Trophoblast cell (in vitro differentiated cells and primary cell): Measurements from ENCODE around the gene ATP6AP2.
"Not testable (repeated sequence)": the region's sequence is repeated elsewhere in the genome, so short reads cannot be mapped to it uniquely, and the experiment has no call there.

Experiments
- DNase-seq, 2 donors: peaks; one replicate each; pipeline ENCODE4 v3.0.0-alpha.2; 2016
- H2AFZ ChIP-seq: 2 replicates; pipeline ENCODE4 v1.6.1; 2013; ENCODE audit warnings: low read length, moderate library complexity, mild to moderate bottlenecking; ENCODE audit not compliant: insufficient read depth, poor library complexity
- H2AK5ac ChIP-seq: 2 replicates; pipeline ENCODE4 v1.6.1; 2013; ENCODE audit warnings: mild to moderate bottlenecking, low read length
- H2BK120ac ChIP-seq: 2 replicates; pipeline ENCODE4 v1.6.1; 2013; ENCODE audit warnings: low read length, mild to moderate bottlenecking, moderate library complexity; ENCODE audit not compliant: insufficient read depth, poor library complexity
- H2BK12ac ChIP-seq: 2 replicates; pipeline ENCODE4 v1.6.1; 2013; ENCODE audit warnings: mild to moderate bottlenecking, low read length, moderate library complexity
- H2BK5ac ChIP-seq: 2 replicates; pipeline ENCODE4 v1.6.1; 2013; ENCODE audit warnings: low read length, low read depth, moderate library complexity, mild to moderate bottlenecking; ENCODE audit not compliant: poor library complexity
- H3K14ac ChIP-seq: 2 replicates; pipeline ENCODE4 v1.6.1; 2013; ENCODE audit warnings: mild to moderate bottlenecking, low read length
- H3K18ac ChIP-seq: 2 replicates; pipeline ENCODE4 v1.6.1; 2013; ENCODE audit warnings: mild to moderate bottlenecking, low read length
- H3K23ac ChIP-seq: 2 replicates; pipeline ENCODE4 v1.6.1; 2013; ENCODE audit warnings: low read length
- H3K27ac ChIP-seq: 2 replicates; pipeline ENCODE4 v1.5.1; 2013; ENCODE audit warnings: low read depth, mild to moderate bottlenecking, inconsistent platforms, low read length, moderate library complexity
- H3K27me3 ChIP-seq: 2 replicates; pipeline ENCODE4 v1.6.1; 2013; ENCODE audit warnings: inconsistent platforms, mild to moderate bottlenecking, low read length, moderate library complexity; ENCODE audit not compliant: insufficient read depth
- H3K36me3 ChIP-seq, 2 experiments: 1 replicate in 1 of 2; 2 replicates in 1 of 2; pipeline ENCODE4 v1.6.1; 2013; ENCODE audit warnings: low read length in 2 of 2, mild to moderate bottlenecking in 2 of 2, moderate library complexity in 1 of 2; ENCODE audit not compliant: insufficient read depth in 2 of 2, control insufficient read depth in 1 of 2
- H3K4ac ChIP-seq: 2 replicates; pipeline ENCODE4 v1.6.1; 2013; ENCODE audit warnings: low read depth, mild to moderate bottlenecking, low read length, moderate library complexity
- H3K4me1 ChIP-seq, 2 experiments: 1 replicate in 1 of 2; 2 replicates in 1 of 2; pipeline ENCODE4 v1.6.1; 2013; ENCODE audit warnings: low read length in 2 of 2, mild to moderate bottlenecking in 2 of 2, moderate library complexity in 1 of 2; ENCODE audit not compliant: insufficient read depth in 2 of 2, control insufficient read depth in 1 of 2
- H3K4me2 ChIP-seq: 2 replicates; pipeline ENCODE4 v1.6.1; 2013; ENCODE audit warnings: inconsistent platforms, mild to moderate bottlenecking, low read length, moderate library complexity
- H3K4me3 ChIP-seq: 2 replicates; pipeline ENCODE4 v1.5.1; 2013; ENCODE audit warnings: mild to moderate bottlenecking, low read depth, low read length, inconsistent platforms
- H3K79me1 ChIP-seq: one replicate; pipeline ENCODE4 v1.6.1; 2013; ENCODE audit warnings: low read length
- H3K79me2 ChIP-seq: 2 replicates; pipeline ENCODE4 v1.6.1; 2013; ENCODE audit warnings: low read length, mild to moderate bottlenecking; ENCODE audit not compliant: control insufficient read depth, insufficient read depth, poor library complexity
- H3K9ac ChIP-seq: 2 replicates; pipeline ENCODE4 v1.6.1; 2013; ENCODE audit warnings: mild to moderate bottlenecking, low read length
- H3K9me3 ChIP-seq: 2 replicates; pipeline ENCODE4 v1.6.1; 2013; ENCODE audit warnings: low read depth, mild to moderate bottlenecking, control low read depth, inconsistent platforms, low read length; ENCODE audit not compliant: insufficient read depth
- H4K12ac ChIP-seq: 2 replicates; pipeline ENCODE4 v1.6.1; 2013; ENCODE audit warnings: low read depth, mild to moderate bottlenecking, low read length, moderate library complexity
- H4K8ac ChIP-seq: 2 replicates; pipeline ENCODE4 v1.6.1; 2013; ENCODE audit warnings: low read depth, mild to moderate bottlenecking, low read length, moderate library complexity
- H4K91ac ChIP-seq: one replicate; pipeline ENCODE4 v1.6.1; 2013; ENCODE audit warnings: low read depth, mild to moderate bottlenecking, low read length, moderate library complexity
- WGBS: extraction: QIAGEN DNeasy Blood & Tissue Kit; methylation state at CpG from one replicate; pipeline ENCODE4 v1.1.7; 2013; ENCODE audit warnings: missing lambda C conversion rate; ENCODE audit not compliant: insufficient read length, insufficient coverage; ENCODE audit errors: extremely low coverage; 5-methylcytosine and 5-hydroxymethylcytosine counted together

Gene ATP6AP2

DNA sequence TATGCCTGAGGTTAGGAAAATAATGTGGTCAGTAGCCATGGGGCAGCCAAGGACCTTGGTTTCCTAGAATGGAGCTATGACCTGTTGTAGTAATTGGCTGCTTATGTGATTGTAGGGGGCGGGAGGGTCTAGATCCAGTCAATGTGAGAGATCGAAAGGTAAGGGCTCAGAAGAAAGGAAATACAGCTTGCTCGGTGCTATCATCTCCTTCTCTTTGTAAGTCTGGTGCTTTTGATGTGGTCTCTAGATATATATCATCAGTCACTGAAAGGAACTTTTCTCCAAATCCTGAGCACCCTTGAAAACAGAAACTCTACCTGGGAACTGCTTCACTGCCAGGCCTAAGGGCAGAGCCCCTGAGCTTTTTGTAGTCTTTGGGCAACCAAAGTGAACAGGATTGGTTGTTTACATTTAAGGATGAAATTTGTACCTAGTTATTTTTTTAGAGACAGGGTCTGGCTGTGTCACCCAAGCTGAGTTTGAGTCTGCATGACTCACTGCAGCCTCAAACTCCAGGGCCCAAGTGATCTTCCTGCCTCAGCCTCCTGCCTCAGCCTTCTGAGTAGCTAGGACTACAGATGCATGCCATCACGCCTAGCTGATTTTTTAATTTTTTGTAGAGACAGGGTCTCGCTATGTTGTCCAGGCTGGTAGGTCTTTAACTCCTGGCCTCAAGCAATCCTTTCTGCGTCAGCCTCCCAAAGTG, 9.0 kb downstream of the ATP6AP2 start:
- H2BK5ac ChIP-seq, H3K14ac ChIP-seq, H3K79me1 ChIP-seq, H3K27ac ChIP-seq, H3K18ac ChIP-seq, DNase-seq, H3K36me3 ChIP-seq, H3K23ac ChIP-seq, H3K4me3 ChIP-seq, H3K27me3 ChIP-seq, H3K4me1 ChIP-seq, H4K91ac ChIP-seq, H3K4ac ChIP-seq, H3K79me2 ChIP-seq, H2BK12ac ChIP-seq, H4K8ac ChIP-seq, H4K12ac ChIP-seq, H2AFZ ChIP-seq, H3K9me3 ChIP-seq, H3K9ac ChIP-seq, H2BK120ac ChIP-seq, H3K4me2 ChIP-seq, H2AK5ac ChIP-seq: not testable (repeated sequence)
- no CpG with 5 or more reads among the region's 6 CpGs for WGBS

DNA sequence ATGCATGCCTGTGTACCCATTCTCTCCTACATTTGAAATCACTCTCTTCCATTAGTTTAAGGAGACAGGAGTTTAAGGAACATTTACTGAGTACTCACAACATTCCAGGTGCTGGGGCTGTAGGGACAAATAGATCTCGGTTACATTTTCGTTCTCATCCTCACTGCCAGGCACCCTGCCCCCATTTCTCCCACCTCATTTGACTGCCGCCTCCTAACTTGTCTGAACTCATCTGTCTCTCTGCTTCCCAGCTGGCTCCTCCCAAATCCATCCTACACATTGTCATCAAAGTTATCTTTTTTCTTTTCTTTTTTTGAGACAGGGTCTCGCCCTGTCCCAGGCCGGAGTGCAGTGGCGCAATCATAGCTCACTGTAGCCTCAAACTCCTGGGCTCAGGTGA, 22.7 kb downstream of the ATP6AP2 start:
- Histone ChIP-seq H3K79me2 (no peaks in the 10 kb centered on the region), H3K18ac (no peak overlapping the region), H3K79me1 (no peaks in the 10 kb centered on the region), H3K9ac (no peak overlapping the region), H2BK12ac (no peak overlapping the region), H2AFZ (no peak overlapping the region), H3K4ac (no peak overlapping the region), H3K4me2 (no peak overlapping the region), H3K27ac (no peak overlapping the region), H2BK120ac (no peak overlapping the region), H3K36me3 (peaks cover 2 to 8% of the 10 kb centered on the region in 2 experiments), H2AK5ac (no peak overlapping the region), H3K23ac (no peak overlapping the region), H4K8ac (no peak overlapping the region), H3K9me3 (no peaks in the 10 kb centered on the region), H4K91ac (no peak overlapping the region), H3K4me3 (no peak overlapping the region), H2BK5ac (no peak overlapping the region), H4K12ac (no peak overlapping the region), H3K14ac (no peak overlapping the region), H3K27me3 (no peaks in the 10 kb centered on the region), H3K4me1 (no peaks in the 10 kb centered on the region)
- no peak for DNase-seq
- no CpG with 5 or more reads among the region's 6 CpGs for WGBS

DNA sequence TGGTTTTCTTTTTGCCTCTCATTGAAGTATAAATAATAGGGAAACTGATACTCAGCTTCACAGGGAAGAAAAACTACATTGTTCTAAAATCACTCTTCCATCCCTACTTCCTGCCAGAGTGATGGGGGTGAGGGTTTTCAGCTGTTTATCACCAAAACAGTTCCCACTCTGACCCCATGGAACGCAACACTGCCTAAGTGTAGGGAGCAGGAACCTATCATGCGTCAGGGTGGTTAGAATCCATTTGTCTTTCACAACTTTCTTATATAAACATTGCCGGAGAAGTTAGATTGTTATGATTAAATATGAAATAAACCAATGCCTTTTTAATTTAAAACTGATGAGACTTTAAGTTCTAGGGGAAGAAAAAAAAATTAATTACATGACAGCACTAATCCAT, 26.6 kb downstream of the ATP6AP2 start:
- WGBS, result no CpG with 5 or more reads among the region's 3 CpGs
- no peaks in the 10 kb centered on the region for H3K27me3 ChIP-seq
- DNase-seq, result no peak

DNA sequence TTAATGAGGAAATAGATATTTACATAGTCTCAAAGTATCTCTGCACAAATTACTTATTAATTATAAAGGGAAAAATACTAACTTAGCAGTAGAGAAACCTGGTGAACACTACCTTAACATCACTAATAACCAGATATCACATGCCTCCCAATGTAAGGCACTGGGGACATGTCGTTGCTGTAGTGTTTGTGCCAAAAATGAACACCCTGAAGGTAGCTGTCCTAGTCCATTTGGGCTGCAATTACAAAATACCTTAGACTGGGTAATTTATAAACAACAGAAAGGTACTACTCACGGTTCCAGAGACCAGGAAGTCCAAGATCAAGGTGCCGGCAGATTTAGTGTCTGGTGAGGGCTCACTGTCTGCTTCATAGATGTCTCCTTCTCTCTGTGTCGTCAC, 31.7 kb downstream of the ATP6AP2 start:
- H4K91ac ChIP-seq, result no peak overlapping the region
- H2BK12ac ChIP-seq, result no peak overlapping the region
- H4K8ac ChIP-seq, result no peak overlapping the region
- no CpG with 5 or more reads among the region's 4 CpGs for WGBS
- no peak overlapping the region for H3K4ac ChIP-seq
- no peaks in the 10 kb centered on the region for H3K79me1 ChIP-seq
- no peak overlapping the region for H3K18ac ChIP-seq
- no peak overlapping the region for H3K9ac ChIP-seq
- H4K12ac ChIP-seq, result no peak overlapping the region
- H3K9me3 ChIP-seq, result no peaks in the 10 kb centered on the region
- H2BK120ac ChIP-seq, result no peak overlapping the region
- no peak overlapping the region for H3K4me2 ChIP-seq
- no peaks in the 10 kb centered on the region for H3K27me3 ChIP-seq
- H3K4me3 ChIP-seq, result no peak overlapping the region
- H3K36me3 ChIP-seq, result no peaks in the 10 kb centered on the region
- H2AFZ ChIP-seq, result no peak overlapping the region
- no peak overlapping the region for H2AK5ac ChIP-seq
- no peak for DNase-seq
- no peak overlapping the region for H3K27ac ChIP-seq
- no peak overlapping the region for H3K23ac ChIP-seq
- no peak overlapping the region for H3K14ac ChIP-seq
- no peaks in the 10 kb centered on the region for H3K4me1 ChIP-seq
- no peaks in the 10 kb centered on the region for H3K79me2 ChIP-seq
- no peak overlapping the region for H2BK5ac ChIP-seq

More for the DNA sequence above, 26.6 kb downstream of the ATP6AP2 start:
- Histone ChIP-seq H3K27ac (no peak overlapping the region), H3K4me3 (no peak overlapping the region), H2BK5ac (no peak overlapping the region), H3K4me2 (no peak overlapping the region), H3K4ac (no peak overlapping the region), H3K4me1 (no peaks in the 10 kb centered on the region), H3K23ac (no peak overlapping the region), H2BK12ac (no peak overlapping the region), H3K36me3 (peaks cover 2% of the 10 kb centered on the region in 2 experiments), H2AFZ (no peak overlapping the region), H2BK120ac (no peak overlapping the region), H3K9me3 (no peaks in the 10 kb centered on the region), H4K12ac (no peak overlapping the region), H3K18ac (no peak overlapping the region), H3K79me2 (no peaks in the 10 kb centered on the region), H3K14ac (no peak overlapping the region), H3K79me1 (no peaks in the 10 kb centered on the region), H4K91ac (no peak overlapping the region), H2AK5ac (no peak overlapping the region), H4K8ac (no peak overlapping the region), H3K9ac (no peak overlapping the region)
